Stimulated activated CD4-positive, alpha-beta T cell treated with anti-CD3 and anti-CD28 coated beads, Interleukin-12 subunit alpha, Interleukin-12 subunit beta, amount 100 ng/mL, for 48 hours (primary cell): ENCODE measurements around the gene KLK14.

ENCODE experiments used
- DNase-seq, 3 donors: peaks; one replicate each; pipeline ENCODE4 v3.0.0-alpha.2; 2020; ENCODE audit warnings: low read depth in 2 of 3, low spot score in 1 of 3

Gene KLK14

GRCh38 chr19:51047031-51047335 is 35.7 kb downstream of the KLK14 start:
- no peak for DNase-seq

DNA sequence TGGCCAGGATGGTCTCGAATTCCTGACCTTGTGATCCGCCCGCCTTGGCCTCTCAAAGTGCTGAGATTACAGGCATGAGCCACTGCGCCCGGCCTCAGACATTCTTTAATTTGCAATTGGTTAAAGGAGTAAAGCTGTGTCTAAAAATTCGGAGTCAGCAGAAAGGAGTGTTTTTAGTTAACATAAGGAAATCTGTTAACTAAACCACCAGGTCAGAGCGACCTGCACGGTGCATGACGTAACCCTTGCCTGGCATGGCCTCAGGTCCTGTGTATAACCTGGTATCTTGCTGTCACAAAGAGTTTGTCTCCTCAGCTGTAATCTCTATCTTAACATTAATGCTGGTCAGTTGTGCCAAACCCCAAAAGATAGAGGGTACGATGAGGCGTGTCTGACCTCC is 38.4 kb downstream of the KLK14 start:
- no peak for DNase-seq

- no peak for DNase-seq
These were observed 39.2 kb downstream of the KLK14 start for GRCh38 chr19:51043497-51043896.

- no peak for DNase-seq
These were observed 42.5 kb downstream of the KLK14 start for GRCh38 chr19:51040151-51040550.

GRCh38 chr19:51036519-51036918 is 46.2 kb downstream of the KLK14 start:
- DNase-seq: no peak

GRCh38 chr19:51034704-51035103 is 48.0 kb downstream of the KLK14 start, which contains the start of gene KLK12:
Gene KLK12 (minus strand): TSS chr19:51035002. CDS start chr19:51034621, 381 bp downstream.
- DNase-seq: no peak

DNA sequence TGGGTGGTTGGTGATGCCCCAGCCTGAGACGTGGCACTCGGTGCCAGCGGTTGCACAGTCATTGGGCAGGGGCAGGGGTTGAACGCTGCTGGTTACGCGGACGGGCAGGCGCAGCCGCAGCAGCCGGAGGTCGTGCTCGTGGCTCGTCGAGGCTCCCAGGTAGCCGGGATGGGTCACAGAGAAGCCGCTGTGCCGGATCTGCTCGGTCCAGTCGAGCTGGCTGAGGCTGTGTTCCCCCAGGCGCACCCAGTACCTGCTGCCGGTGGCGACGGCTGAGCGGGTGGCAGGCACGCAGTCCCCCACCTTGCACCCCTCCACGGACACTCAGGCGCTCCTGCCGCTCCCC is 50.8 kb downstream of the KLK14 start:
- no peak for DNase-seq

GRCh38 chr19:51031220-51031879 is 51.3 kb downstream of the KLK14 start:
- DNase-seq: no peak

DNA sequence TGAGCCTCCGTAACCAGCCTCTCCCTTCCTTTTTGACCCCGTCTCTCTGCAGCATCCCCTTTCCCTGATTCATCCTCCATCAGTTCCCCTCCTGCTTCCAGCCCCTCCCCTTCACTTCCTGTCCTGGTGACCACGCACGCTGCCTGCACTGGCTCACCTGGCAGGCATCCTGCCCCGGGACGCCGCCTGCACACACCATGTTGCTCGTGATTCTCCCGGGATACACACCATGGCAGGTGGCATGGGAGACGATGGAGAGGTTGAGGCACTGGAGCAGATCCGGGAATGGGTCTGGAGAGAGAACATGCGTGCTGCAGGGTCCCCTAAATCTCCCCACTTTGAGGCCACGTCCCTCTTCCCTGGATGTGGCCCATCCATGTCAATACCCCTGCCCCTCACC is 52.1 kb downstream of the KLK14 start:
- DNase-seq: no peak

DNA sequence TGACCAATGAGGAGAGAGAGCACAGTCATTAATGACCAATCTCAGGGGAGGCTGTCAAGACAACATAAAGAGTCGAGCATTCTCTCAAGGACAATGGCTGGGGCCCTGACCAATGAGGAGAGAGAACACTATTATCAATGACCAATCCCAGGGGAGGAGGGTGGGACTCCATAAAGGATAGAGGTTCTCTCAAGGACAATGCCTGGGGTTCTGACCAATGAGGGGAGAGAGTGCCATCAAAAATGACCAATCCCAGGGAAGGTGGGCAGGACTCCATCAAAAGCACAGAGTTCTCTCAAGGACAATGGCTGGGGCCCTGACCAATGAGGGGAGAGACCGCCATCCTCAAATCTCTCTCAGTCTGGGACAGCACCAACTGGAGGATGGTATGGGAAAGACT is 53.0 kb downstream of the KLK14 start:
- no peak for DNase-seq
